Left cardiac atrium (tissue), 4 donors: ENCODE results near the gene OSBPL3. TPM values are rescaled to one million over a fixed set of nuclear protein-coding genes. Genes with fewer than 3 reads are reported as not detected.

ENCODE experiments used
- ATAC-seq, 2 donors: fragments of 200-7000 bp; cut with Tn5 transposase; one replicate each; pipeline ENCODE4 v1.9.1; 2020; ENCODE audit warnings: mild to moderate bottlenecking in 2 of 2, moderate library complexity in 2 of 2
- DNase-seq: peaks from one replicate; pipeline ENCODE4 v3.0.0-alpha.2; 2020
- intact Hi-C, 2 donors: fragments of 100-400 bp; cut with DNase I; formaldehyde crosslinking; loops; one replicate each; pipeline versions ENCODE4 v1.14.1 to v1.15.1; 2022 to 2023
- total RNA-seq, 2 donors: library from RNA; stranded (reverse); fragmentation: NEBNext Ultra II Directional; extraction: Animal tissue kit (Norgen Biotek cat#: 25700); gene quantifications; one replicate each; pipeline ENCODE4 v1.2.1, GENCODE V29; 2021
- donor health status: DM: no; HTN: yes; CAD: no.
- donor health status: DM: no; HTN: yes; CAD: no; lungs with severe emphysema.
- donor health status: DM: yes; HTN: yes; CAD: no.
- donor health status: Dilated cardiomyopathy.

The OSBPL3 gene
- total RNA-seq, 2 donors from 2014 or later, result 8.8 to 10.0 TPM

GRCh38 chr7:24964191-24964590 lies 15.8 kb downstream of the OSBPL3 start:
- ATAC-seq, result no peak
- intact Hi-C loops, result no loop called here
- DNase-seq, result no peak

DNA sequence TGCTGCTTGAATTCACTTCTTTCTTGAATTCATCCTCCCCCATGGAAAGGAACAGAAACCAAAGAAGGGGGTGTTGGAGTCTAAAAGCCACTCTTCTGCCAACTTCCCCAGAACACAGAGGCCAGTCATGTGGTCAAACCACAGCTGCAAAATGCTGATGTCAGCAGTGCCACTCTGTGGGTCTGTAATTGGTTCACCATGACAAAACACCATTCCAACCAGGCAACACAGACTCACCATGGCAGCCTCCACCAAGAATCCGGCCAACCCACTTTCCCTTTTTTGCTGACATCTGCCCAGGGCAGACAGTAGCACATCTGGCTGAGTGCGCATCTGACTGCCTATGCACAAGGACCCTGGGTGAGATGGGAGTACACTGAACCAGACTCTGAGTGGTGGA lies 16.8 kb downstream of the OSBPL3 start:
- peak; percentile 50 for DNase-seq
- intact Hi-C loops, result no loop called here
- peak; percentile 71 to 87 for ATAC-seq

DNA sequence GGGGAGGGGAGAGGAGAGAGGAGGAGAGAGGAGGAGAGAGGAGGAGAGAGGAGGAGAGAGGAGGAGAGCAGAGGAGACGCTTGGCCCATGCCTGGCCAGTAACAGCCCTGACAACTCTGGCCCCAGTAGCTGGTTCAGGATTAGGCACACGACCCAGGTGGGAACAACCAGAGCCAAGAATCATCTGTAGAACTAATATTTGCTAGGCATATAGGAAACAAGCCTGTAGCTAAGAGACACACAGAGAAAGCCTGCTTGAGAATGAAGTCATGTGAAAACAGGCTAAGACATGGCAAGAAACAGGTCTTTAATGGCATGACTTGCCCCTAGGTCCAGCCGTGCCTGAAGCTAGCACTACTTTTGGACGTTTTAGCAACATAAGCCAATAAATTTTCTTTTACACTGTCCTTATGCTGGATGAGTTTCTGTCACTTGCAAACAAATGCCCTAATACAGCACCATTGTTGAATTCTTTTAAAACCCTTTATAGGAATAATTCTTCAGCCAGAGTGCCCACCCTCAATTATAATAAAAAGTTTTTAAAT lies 17.5 kb downstream of the OSBPL3 start:
- intact Hi-C loops, result no loop called here
- DNase-seq (no peak), ATAC-seq (no peak)

- ATAC-seq (no peak), DNase-seq (no peak)
- intact Hi-C loops, result no loop called here
Observed at GRCh38 chr7:24959735-24960485, 20.1 kb downstream of the OSBPL3 start.

DNA sequence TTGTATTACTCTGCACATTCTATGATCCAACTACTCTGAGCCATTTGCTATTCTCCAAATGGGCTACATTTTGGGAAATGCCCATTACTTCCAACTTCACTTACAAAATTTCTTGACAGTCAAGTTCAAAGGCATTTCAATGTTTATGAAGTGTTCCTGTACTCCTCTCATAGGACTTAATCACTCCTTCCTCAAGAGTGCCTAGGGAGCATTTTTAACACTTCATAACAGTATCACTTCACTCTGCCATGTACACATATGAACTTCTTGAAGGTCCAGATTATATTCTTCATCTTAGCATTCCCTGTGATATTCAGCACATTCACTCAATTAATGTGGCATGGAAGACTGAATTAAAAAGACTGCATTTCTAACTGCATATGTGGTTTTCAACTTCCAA lies 21.6 kb downstream of the OSBPL3 start:
- intact Hi-C loops, result no loop called here
- DNase-seq (no peak), ATAC-seq (no peak)

GRCh38 chr7:24956021-24956420 lies 24.0 kb downstream of the OSBPL3 start:
- ATAC-seq, result peak in 1 of 2 donors; percentile 15
- no peak for DNase-seq
- intact Hi-C loops, result no loop called here

DNA sequence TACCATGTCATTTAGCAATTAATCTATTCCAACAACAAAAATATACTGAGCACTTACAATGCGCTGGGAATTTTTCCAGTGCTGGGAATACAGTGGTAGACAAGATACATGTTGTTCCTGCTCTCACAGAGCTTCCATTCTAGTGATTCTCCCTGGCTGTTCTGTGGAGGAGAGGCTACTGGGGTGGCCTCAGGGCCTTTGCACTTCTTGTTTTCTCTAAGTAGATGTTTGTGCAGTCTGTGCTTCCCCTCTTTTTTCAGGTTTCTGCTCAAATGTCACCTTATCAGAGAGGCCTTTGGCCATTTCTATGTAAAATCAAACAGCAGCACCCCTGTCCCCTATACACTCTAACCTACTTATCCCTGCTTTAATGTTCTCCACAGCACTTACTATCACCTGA lies 24.7 kb downstream of the OSBPL3 start:
- DNase-seq (no peak), ATAC-seq (no peak)
- intact Hi-C loops, result no loop called here

- intact Hi-C loops, result no loop called here
- no peak for DNase-seq
- no peak for ATAC-seq
Observed at GRCh38 chr7:24952464-24952863, 27.5 kb downstream of the OSBPL3 start.

- no peak for DNase-seq
- intact Hi-C loops, result no loop called here
- no peak for ATAC-seq
Observed at GRCh38 chr7:24951441-24951980, 28.5 kb downstream of the OSBPL3 start.

- DNase-seq (no peak), ATAC-seq (no peak)
- intact Hi-C loops, result no loop called here
Observed at GRCh38 chr7:24949884-24950283, 30.1 kb downstream of the OSBPL3 start.

GRCh38 chr7:24948739-24949138 lies 31.2 kb downstream of the OSBPL3 start:
- intact Hi-C loops, result no loop called here
- DNase-seq (no peak), ATAC-seq (no peak)

DNA sequence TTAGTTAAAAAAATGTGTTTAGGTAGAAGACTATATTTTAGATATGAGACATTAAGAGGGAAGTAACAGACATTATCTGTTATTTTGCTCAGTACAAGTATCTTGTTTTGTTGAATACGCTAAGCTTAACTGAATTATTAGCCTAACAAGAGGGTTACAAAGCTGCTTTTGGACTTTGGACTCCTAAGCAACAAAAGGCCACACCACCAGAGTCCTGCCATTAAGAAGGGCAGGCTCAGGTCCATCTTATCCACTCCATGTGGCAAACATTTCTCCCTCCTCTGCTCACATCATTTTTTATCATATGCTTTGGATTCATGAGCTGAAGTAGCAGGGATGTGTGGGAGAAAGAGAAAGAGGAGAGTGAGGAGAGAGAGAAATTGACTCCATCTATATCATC lies 33.5 kb downstream of the OSBPL3 start:
- ATAC-seq (no peak), DNase-seq (no peak)
- intact Hi-C loops, result no loop called here

DNA sequence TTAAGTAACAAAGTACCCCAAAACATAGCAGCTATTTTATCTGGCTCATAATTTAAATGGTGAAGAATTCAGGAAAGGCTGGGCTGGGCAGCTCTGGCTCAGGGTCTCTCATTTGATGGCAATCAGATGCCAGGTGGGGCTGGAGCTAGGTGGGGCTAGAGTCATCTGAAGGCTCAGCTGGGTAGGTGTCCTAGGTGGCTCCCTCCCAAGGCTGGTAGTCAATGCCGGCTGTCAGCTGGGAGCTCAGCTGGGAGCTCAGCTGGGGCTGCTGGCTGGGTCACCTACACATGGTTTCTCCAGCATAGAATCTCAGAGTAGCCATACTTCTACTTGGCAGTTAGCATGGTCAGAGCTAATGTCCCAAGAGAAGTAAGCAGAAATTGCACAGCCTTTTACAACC lies 34.1 kb downstream of the OSBPL3 start:
- no peak for ATAC-seq
- DNase-seq, result no peak
- intact Hi-C loops, result no loop called here

DNA sequence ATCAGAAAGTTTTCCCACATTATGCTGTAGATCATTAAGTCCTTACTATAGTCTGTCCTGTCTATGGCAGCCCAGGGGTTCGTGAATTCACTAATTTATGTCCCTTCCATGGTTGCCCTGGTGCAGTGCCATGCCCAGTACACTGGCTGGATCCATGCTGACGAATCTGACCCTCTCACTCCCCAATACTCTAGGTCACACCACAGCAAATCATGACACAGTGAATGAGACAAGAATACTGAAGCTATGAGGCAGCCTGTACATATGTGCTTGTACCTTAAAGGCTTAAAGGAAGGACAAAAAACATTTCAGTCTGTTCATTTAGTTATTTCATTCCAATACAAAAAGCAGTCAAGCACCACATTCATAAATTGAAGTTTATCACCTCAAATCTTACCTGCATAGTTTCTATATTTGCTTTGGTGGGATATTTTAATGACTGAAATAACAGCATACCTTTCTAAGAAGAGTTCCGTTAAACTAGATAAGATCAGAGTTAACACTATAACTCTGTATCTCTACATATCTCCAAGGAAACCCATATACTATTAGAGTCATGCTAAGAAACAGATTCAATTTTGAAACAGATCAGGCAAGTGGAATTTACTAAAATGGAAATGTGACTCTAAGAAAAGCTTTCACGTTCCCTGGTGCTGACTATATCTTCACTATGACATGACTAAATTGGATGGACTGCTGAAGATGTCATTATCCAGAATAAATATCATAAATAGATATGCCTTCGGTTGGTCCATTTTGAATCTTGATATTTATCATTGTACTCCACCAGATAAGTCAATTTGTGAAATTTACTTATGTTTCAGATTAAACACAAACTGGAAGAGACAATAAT lies 36.7 kb downstream of the OSBPL3 start:
- intact Hi-C loops, result no loop called here
- ATAC-seq (no peak), DNase-seq (no peak)

DNA sequence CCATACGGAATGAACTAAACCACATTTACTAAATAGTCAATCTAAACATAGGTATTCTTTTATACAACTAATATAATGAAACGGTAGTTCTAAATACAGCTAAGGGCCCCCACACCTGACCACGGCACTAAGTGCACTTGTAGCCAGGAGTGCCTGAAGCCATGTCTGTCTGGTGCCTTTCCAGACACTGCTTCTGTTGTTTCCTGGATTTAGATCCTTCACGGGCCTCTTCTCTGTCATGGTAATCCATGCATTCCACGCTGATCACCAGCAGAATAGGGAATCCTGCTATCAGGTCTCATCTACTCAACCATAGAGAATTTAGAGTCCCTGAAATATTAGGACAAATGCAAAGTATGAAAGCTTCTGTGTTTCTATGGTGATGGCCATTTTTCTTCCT lies 37.8 kb downstream of the OSBPL3 start:
- intact Hi-C loops, result no loop called here
- no peak for ATAC-seq
- DNase-seq, result no peak

- intact Hi-C loops, result no loop called here
Observed at GRCh38 chr7:24939416-24939815, 40.6 kb downstream of the OSBPL3 start.

GRCh38 chr7:24936121-24936824 lies 43.7 kb downstream of the OSBPL3 start:
- DNase-seq (no peak), ATAC-seq (no peak)
- intact Hi-C loops, result no loop called here

More at GRCh38 chr7:24939416-24939815, 40.6 kb downstream of the OSBPL3 start:
- no peak for DNase-seq
- ATAC-seq, result no peak

DNA sequence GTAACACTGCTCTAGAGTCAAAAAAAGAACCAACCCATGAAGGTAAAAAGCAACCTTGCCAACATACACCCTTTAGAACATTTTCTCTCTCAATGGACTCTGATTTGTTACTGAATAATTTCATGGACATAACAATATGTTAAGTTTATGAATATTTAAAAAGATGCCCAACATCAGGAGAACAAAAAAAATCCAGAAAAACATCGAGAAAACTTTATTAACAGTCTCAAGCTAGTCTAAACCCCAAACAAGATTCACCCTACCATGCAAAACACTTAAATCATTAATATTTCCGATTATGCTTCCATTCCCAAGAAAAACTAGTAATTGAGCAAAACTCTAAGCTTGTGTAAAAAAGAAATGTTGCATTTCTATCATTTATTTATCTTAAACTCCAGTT lies 46.7 kb downstream of the OSBPL3 start:
- no peak for ATAC-seq
- intact Hi-C loops, result no loop called here
- DNase-seq, result no peak

- intact Hi-C loops, result no loop called here
- ATAC-seq, result peak; percentile 77 to 87
- peak; percentile 25 for DNase-seq
Observed at GRCh38 chr7:24932815-24933214, 47.2 kb downstream of the OSBPL3 start.

GRCh38 chr7:24932389-24932788 lies 47.6 kb downstream of the OSBPL3 start:
- DNase-seq, result no peak
- intact Hi-C loops, result no loop called here
- ATAC-seq, result no peak
